Measurements from ENCODE around the gene RB1. TPM values are rescaled to one million over a fixed set of nuclear protein-coding genes. Genes with fewer than 3 reads are reported as not detected.

Gene RB1
- total RNA-seq, result 33.0 and 33.1 TPM in 2 replicates

DNA sequence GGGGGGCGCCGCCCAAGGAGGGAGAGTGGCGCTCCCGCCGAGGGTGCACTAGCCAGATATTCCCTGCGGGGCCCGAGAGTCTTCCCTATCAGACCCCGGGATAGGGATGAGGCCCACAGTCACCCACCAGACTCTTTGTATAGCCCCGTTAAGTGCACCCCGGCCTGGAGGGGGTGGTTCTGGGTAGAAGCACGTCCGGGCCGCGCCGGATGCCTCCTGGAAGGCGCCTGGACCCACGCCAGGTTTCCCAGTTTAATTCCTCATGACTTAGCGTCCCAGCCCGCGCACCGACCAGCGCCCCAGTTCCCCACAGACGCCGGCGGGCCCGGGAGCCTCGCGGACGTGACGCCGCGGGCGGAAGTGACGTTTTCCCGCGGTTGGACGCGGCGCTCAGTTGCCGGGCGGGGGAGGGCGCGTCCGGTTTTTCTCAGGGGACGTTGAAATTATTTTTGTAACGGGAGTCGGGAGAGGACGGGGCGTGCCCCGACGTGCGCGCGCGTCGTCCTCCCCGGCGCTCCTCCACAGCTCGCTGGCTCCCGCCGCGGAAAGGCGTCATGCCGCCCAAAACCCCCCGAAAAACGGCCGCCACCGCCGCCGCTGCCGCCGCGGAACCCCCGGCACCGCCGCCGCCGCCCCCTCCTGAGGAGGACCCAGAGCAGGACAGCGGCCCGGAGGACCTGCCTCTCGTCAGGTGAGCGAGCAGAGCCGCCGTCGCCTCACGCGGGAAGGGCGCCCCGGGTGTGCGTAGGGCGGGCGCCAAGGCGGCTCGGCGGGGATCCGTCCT, at the start of gene RB1:
Gene RB1 (plus strand): TSS at position 393 of the 784 bp plus-strand sequence. CDS start 162 bp downstream, at position 555.
- intact Hi-C loops (cut with micrococcal nuclease), result loop anchor here (1.0 to 10.0 kb wide), 23 partner anchors 15 to 1749 kb away; partner anchors contain the start of genes CAB39L, CYSLTR2, ITM2B and LPAR6

DNA sequence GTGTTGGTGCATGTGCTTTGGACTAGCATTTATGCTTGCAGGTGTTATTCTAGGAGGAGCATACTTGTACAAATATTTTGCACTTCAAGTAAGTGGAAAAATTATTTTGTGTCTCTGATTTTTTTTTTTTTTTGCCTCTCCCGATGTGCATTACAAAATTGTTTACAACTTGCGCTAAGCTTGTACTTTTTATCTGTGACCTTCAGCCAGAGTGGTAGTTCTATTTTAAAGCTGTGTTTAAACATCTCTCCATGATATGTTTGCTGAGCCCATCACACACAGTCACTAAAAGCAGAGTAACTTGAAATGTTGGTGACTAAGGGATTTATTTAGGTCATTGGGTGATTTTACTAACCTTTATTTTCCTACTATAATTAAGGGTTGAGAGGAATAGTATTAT, 49.7 kb upstream of the RB1 start:
- intact Hi-C loops (cut with micrococcal nuclease), result no loop called here

DNA sequence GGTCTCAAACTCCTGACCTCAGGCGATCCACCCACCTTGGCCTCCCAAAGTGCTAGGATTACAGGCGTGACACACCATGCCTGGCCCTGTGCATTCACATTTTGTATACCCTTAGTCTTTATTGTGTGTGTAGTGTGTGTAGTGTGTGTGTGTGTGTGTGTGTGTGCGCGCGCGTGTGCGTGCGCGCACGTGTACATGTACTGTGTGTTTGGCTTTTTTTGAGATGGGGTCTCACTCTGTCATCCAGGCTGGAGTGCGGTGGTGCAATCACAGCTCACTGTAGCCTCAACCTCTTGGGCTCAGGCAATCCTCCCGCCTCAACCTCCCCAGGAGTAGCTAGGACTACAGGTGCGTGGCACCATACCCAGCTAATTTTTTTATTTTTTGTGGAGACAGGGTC, 48.5 kb upstream of the RB1 start:
- intact Hi-C loops (cut with micrococcal nuclease), result no loop called here

DNA sequence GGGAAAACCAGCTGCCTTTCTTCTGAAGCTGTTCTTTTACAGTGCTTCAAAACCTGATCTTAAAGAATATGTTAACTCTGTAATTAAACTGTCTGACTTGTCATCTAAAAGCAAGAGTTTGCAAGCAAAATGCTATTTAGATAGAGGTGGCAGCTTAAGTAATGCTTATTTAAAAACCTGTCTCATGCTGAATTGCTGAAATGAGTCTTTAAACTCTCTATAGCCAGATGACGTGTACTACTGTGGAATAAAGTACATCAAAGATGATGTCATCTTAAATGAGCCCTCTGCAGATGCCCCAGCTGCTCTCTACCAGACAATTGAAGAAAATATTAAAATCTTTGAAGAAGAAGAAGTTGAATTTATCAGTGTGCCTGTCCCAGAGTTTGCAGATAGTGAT, 47.6 kb upstream of the RB1 start:
- intact Hi-C loops (cut with micrococcal nuclease), result no loop called here

DNA sequence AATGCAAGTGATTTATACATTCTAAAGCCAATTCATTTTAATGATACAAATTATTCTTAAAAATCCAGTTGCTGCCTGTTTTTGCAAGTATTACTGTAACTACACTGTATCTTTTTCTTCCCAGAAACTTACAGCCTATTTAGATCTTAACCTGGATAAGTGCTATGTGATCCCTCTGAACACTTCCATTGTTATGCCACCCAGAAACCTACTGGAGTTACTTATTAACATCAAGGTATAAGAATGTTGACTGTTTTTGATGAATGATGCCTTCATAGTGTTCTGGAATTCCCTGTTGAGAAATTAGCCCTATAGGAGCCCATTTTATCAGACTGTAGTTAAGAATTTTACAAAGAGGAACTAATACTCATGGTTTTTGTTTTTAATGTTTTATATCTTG, 45.5 kb upstream of the RB1 start:
- intact Hi-C loops (cut with micrococcal nuclease), result no loop called here

DNA sequence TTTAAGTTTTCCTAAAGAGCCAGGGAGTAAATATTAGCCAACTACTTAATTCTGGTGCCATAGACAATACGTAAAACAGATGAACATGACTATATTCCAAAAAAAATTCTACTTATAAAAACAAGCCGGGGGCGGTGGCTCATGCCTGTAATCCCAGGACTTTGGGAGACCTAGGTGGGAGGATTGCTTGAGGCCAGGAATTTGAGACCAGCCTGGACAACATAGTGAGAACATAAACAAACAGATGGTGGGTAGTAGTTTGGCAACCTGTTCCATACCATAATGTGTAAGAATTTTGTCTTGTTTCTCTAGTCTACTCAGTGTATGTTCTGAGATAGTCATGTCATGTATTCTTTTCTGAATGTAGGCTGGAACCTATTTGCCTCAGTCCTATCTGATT, 45.1 kb upstream of the RB1 start:
- intact Hi-C loops (cut with micrococcal nuclease), result no loop called here

DNA sequence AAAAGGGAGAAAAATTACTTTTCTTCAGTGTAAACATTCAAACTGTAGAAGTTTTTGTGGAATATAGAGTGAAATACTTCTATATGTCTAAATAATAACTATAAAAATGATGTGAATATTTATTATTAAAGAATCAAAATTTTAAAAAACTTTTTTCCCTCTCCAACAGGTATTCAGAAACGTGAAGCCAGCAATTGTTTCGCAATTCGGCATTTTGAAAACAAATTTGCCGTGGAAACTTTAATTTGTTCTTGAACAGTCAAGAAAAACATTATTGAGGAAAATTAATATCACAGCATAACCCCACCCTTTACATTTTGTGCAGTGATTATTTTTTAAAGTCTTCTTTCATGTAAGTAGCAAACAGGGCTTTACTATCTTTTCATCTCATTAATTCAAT, 42.6 kb upstream of the RB1 start:
- intact Hi-C loops (cut with micrococcal nuclease), result no loop called here

DNA sequence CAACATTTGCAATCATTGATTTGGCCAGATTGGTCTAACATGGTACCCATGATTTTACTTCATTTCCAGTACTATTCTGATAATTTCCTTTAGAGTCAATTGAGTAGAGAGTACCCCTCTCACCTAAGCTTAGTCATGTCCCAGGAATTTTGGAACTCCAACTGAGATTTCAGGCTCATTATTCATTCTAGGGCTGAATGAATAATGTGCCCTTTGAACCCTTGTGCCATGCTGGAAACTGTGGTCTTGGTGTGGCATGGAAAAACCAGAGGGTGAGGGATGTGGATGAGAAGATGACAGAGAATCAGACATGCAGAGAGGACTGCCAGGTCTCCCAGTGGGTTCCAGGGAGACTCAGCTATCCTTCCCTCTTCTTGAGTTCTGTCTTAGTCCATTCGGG, 40.4 kb upstream of the RB1 start:
- intact Hi-C loops (cut with micrococcal nuclease), result no loop called here

DNA sequence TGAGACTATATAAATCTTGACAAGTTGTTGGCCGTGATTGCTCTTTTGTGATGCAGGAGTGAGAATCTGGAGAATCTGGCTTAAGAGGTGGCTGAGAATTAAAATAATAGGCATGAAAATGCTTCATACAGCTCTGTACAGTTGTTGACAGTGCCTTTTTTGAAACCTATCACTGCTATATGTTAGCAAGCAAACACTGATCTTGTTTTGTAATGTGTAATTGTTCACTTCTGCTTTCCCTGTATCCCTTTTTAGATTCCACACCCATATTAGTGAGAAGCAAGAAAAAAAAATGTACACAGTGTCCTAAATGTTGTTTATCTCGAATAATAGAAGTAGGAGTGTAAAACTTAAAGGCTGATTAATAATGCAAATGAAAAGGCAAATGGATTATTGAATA, 39.5 kb upstream of the RB1 start:
- intact Hi-C loops (cut with micrococcal nuclease), result no loop called here

DNA sequence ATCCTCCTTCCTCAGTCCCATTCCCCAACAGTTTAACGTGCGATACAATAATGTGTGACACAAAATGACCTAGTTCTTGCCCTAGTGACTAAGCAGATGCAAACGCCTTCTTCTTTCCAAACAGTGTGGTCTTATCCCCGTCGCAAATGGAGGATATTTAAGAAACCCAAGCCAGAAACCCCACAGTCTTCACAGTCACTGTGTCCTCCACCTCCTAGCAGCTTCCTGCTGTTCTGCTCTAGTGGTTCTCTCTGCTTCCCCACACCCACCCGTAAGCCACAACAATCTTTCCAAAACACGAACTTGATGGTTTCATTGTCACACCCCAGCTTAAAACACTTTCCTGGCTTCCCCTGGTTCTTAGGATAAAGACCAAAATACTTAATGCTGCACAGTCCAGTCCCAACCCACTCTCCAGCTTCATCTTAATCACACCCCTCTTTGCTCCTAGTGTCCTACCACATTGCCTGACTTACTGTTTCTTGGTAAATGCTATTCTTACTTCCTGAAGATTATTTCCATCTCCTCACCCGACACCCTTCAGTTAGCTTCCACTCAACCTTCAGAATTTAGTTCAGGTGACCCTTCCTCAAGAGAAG, 38.2 kb upstream of the RB1 start:
- intact Hi-C loops (cut with micrococcal nuclease), result no loop called here

DNA sequence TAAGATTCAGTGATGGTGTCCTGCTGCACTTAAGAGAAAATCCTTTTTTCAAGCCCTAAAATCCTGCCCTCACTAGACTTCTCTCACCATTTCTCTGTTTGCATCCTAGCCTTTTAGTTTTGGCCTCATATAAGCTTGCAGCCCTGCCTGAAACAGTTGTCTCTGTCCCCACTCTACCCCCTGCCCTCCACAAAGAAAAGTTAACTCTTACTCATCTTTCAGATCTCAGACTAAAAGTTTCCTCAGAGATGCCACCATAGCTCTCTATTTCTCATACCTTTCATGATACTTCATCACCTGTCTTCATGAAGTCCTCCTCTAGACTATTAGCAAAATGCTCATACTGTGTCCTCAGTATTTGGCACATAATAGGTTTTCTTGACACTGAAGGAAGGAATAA, 37.4 kb upstream of the RB1 start:
- intact Hi-C loops (cut with micrococcal nuclease), result no loop called here

DNA sequence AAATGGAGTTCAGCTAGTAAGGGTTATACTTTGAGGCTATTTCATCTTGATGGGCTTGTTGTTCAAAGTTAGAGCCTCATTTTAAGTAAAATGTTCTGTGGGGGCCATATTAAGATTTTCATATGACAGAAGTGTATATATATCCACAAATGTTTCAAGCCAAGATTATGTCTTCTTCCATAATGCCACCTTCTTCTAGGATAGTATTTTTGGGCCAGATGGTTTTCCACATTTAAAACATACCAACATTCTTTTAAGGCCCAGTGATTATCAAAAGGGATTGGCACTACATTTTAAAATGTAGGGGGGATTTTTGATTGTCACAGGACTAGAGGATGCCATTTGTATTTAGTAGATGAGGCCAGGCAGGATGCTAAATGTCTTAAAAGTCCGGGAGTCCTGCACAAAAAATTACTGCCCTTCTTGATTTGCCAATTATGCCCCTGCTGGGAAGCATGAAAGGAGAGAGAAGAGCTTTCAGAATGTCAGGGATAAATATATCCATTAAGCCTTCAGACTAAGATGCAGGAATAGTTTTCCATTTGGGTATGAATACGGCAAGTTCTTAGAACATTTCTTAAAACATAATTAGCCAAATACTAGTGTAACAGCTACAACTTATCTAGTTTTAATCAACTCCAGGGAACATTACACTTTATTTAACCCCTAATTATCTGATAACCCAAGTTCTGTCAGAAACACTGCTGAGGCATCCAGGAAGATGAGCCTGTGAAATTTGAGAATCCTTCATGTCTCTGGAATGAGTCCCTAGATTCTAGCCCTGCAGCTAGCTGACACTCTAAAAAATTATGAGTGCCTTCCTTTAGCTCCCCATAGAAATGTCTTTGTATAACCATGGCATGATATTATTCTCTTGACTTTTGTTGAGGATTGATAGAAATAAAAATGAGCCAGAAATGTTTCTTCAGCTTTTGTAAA, 36.6 kb upstream of the RB1 start:
- intact Hi-C loops (cut with micrococcal nuclease), result no loop called here

DNA sequence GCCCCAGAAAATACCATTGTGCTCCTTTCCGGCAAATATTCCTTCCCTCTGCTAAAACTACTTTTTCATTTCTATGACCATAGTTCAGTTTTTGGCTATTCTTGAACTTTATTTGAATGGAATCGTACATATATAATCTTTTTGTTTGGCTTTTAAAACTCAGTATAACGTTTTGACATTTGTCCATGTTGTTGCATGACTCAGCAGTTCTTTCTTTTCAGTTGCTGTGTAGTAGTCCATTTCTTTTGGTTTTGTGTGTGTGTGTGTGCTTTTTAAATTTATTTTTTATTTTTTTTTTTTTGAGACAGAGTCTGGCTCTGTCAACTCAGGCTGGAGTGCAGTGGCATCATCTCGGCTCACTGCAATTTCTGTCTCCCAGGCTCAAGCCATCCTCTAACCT, 35.5 kb upstream of the RB1 start:
- intact Hi-C loops (cut with micrococcal nuclease), result no loop called here

DNA sequence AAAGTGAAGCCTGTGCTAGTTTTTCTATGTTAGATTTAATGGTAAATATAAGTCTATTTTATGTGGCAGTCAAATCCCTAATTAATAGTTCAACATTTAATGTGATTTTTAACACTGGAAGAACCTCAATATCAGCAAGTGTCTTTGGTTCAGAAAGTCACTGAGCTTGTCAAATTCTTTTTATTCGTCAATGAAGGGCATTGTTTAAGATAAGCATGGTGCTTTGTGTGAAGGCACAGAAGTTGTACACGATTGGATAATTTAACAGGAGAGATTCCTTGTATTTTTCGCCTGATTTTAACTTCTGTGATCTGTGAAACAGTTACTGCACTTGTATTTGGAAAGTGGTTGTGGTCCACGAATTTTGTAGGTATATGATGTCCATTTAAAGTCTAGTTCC, 30.2 kb upstream of the RB1 start:
- intact Hi-C loops (cut with micrococcal nuclease), result no loop called here

DNA sequence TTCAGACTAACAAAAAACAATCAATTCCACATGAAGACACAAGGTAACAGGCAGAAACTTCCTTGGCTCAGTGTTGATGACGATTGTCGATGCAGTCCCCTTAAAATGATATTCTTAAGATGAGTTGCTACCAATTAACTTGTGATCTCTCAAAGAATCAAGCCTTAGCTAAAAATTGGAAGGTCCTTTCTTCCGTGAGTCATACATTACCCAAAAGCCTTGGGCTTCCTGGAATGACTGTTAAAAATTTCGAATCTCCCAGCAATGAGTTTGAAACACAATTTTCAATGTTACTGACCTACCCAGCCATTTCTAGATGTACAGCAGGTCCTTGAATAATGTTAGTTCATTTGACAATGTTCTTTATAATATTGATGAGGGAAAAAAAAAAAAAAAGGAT, 28.0 kb upstream of the RB1 start:
- intact Hi-C loops (cut with micrococcal nuclease), result no loop called here

DNA sequence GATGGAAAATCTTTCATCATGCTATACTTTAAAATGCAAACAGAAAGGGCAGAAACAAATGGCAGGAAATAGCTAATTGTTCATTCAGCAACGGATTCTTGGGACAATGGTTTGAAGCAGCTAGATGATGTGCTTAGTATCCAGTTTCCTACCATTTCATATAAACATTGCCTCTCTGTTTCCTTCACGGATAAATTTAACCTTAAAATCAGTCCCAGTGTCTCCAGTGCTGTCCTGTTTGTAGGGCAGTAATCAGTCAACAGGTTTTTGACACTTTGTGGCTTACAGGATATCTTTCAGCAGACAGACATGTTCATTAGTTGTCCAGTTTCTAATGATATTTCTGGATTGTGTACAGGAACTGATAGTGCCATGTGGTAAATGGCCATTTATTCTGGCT, 24.7 kb upstream of the RB1 start:
- intact Hi-C loops (cut with micrococcal nuclease), result no loop called here

DNA sequence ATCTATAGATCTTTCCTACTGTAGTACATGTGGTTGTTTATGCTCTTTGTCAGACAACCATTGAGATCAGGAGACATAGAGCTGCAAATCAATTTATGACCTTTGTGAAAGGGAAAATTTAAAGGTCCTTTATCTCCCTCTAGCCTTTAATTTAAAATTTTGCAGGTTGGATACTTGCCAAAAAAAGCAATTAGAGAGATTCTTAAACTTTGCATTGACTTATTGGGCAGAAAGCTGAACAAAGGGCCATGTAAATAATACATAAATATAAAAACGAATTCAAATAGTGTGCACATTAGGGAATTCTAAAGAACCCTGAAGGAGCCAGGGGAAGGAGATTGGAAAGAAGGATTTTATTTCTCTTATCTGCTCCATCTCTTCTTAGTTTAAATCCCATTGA, 22.0 kb upstream of the RB1 start:
- intact Hi-C loops (cut with micrococcal nuclease), result no loop called here

DNA sequence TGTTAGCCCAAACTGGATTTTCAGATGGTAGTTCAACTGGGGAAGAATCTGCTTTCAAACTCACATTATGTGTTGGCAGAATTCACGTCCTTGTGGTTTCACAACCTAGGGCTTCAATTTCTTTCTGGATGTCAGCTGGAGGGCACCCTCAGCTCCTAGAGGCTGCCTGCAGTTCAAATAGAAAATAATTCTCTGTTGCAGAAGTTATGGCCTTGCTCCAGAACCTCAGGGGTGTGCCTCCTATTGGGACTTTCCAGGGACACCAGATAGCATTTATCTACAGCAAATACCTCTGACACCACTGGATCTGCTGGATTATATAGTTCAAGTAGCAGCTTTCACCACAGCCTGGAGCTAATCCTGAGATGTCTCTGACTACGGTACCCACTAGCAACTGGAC, 11.8 kb upstream of the RB1 start:
- intact Hi-C loops (cut with micrococcal nuclease), result no loop called here

DNA sequence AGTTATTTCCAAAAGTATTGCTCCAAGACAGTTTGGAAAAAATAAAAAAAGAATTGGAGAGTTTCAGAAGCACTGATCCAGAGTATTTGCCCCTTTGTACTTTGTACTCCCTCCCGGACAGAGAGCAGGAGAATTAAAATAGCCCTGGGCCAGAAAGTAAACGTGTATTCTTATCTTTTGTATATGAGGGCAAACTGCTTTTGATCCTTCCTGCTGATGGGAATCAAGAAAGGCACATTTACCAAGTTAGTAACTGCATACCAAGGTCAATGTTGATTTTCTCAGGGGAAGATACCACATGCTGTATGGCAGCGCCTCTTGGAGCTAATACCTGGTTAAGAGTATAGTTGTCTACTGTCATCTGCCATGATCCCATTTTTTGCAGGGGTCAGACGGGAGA, 10.9 kb upstream of the RB1 start:
- intact Hi-C loops (cut with micrococcal nuclease), result no loop called here

DNA sequence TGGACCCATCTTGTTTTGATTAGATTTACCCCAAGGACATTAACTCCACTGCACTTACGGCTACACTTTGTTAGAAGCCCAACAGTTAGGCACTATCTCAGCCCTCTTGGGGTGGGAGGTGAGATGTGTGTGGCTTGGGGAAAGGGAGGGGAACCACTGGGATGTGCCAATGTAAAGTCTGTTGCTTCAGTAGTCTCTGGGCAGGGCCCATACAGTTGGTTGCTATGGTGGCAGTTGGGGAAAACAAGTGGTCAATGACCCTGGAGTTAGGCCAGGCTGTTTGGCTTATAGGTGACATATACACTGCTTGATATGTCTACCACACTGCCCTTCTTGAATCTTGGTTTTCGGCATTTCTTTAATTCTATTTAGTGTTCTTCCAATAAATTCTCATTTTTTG, 8.9 kb upstream of the RB1 start:
- intact Hi-C loops (cut with micrococcal nuclease), result no loop called here

DNA sequence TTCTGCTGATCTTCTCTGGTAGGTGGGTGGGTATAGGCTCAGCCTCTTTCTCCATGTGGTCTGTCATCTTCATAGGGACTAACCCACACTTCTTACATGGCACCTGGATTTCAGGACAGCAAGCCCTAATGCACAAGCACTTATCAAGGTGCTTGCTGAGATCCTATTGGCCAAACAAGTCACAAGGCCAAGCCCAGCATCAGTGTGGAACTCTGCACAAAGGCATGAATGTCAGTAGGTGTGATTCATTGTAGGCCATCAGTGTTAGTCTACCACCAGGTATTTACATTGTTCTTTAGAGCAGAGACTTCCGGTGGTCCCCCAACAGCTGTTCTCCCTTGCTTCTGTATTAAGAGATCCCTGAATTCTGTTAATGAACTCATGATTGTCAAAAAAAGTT, 8.3 kb upstream of the RB1 start:
- intact Hi-C loops (cut with micrococcal nuclease), result no loop called here

DNA sequence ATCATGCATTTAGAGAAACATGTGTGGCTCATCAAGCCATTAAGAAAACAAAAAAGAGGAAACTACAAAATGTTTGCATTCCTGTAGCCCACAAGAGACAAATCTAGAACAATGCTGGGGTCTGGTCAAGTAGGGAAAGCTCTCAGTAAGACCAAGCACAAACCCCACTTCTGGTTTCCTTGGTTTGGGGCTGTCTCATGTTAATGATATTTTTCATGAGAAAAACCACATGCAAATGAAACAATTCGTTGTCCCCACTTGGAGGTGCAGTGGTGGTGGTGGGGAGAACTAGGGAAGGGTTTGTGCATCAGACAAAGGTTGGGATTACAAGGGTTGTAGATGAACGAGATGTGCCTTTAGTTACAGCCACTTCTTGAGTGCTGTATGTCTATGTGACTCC, 7.0 kb upstream of the RB1 start:
- intact Hi-C loops (cut with micrococcal nuclease), result no loop called here

All from T-helper 1 cell treated with Interleukin-12 subunit alpha and Interleukin-12 subunit beta and Interleukin-4 antibody, amounts not matched to agents 30 ng/mL and 1 ng/mL, for 36 hours (primary cell).